ENCODE results near the gene RGCC.

Gene RGCC

DNA sequence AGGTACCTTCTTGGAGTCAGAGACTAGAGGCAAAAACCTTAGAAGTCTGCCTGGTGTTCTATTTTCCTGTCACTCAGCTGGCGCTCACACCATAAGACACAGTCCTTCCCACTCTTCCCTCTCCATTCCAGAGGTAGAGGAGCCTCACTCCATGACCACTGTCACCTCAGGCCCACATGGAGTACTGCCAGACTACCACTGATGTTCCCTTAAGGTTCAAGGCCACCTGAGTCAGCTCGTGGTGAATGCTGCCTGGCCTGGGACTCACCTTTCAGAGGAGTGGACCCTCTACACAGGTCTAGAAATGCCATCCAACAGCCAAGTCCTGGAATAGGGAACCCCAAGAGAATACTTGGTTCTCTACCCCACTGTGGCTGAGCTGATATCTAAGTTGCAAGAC, 29.9 kb downstream of the RGCC start:
- ChIA-PET POLR2A (interaction anchor here (0.6 kb wide), 1 partner anchor 70 kb away, joined by 3 read pairs; no protein-coding TSS in a partner anchor), CTCF (interaction anchor here (0.8 to 2.6 kb wide), 3 partner anchors 10 to 68 kb away, joined by 3 to 12 read pairs (median 4); no protein-coding TSS in a partner anchor)
- DNase-seq (ENCODE audit: extremely low spot score) = no peak
- TF ChIP-seq, protein P1, sequence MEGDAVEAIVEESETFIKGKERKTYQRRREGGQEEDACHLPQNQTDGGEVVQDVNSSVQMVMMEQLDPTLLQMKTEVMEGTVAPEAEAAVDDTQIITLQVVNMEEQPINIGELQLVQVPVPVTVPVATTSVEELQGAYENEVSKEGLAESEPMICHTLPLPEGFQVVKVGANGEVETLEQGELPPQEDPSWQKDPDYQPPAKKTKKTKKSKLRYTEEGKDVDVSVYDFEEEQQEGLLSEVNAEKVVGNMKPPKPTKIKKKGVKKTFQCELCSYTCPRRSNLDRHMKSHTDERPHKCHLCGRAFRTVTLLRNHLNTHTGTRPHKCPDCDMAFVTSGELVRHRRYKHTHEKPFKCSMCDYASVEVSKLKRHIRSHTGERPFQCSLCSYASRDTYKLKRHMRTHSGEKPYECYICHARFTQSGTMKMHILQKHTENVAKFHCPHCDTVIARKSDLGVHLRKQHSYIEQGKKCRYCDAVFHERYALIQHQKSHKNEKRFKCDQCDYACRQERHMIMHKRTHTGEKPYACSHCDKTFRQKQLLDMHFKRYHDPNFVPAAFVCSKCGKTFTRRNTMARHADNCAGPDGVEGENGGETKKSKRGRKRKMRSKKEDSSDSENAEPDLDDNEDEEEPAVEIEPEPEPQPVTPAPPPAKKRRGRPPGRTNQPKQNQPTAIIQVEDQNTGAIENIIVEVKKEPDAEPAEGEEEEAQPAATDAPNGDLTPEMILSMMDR (IDR thresholded peaks at IDR 0.05; ENCODE audit: control extremely low read depth, extremely low read depth, low read depth, missing control alignments) = no peak

DNA sequence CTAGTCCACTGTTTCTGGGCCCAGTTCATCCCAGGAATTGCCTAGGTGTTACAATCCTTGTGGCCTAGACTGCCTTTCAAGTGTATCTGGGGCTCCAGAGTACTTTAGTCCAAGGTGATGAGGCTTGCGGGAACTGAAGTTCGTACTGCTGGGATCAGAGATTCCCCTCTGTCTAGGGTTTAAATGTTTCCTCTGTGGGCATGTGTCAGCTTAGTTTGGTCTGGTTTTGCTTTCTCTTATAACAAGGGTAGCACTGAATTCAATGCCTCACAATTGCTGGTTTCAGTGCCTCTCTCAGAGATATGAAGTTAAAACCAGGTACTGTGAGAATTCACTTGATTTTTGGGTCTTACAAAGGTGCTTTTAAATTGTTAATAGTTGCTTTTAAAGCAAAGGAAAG, 30.8 kb downstream of the RGCC start:
- CTCF ChIA-PET = no interaction called here
- TF ChIP-seq, protein P1 (IDR thresholded peaks at IDR 0.05; ENCODE audit: control extremely low read depth, extremely low read depth, low read depth, missing control alignments) = no peak
- POLR2A ChIA-PET = interaction anchor here (0.6 kb wide), 1 partner anchor 70 kb away, joined by 3 read pairs; no protein-coding TSS in a partner anchor
- no peak for DNase-seq (ENCODE audit: extremely low spot score)

GRCh38 chr13:41490371-41491015, 33.1 kb downstream of the RGCC start:
- TF ChIP-seq, protein P1 (IDR thresholded peaks at IDR 0.05; ENCODE audit: control extremely low read depth, extremely low read depth, low read depth, missing control alignments) = no peak
- POLR2A ChIA-PET = no interaction called here
- CTCF ChIA-PET = interaction anchor here (0.9 to 1.3 kb wide), 4 partner anchors 10 to 69 kb away, joined by 3 to 4 read pairs (median 4); no protein-coding TSS in a partner anchor
- no peak for DNase-seq (ENCODE audit: extremely low spot score)

DNA sequence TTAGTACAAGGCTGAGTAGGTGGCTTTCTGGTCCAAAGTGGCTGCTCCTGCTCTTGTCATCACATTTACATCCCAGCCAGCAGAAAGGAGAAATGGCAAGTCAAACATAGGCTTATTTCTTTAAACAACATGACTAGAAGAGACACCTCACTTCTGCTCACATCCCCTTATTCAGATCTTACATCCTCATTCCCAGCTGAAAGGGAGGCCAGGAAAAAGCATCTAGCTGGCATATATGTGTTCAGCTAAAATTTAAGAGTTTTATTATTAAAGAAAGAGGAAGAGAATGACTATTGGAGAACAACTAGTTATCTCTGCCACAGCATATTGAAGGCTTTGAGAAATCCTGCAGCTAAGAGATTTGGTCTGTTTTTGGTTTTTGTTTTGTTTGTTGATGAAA, 34.1 kb downstream of the RGCC start:
- POLR2A ChIA-PET = no interaction called here
- TF ChIP-seq, protein P1 (IDR thresholded peaks at IDR 0.05; ENCODE audit: control extremely low read depth, extremely low read depth, low read depth, missing control alignments) = no peak
- DNase-seq (ENCODE audit: extremely low spot score) = no peak
- CTCF ChIA-PET = interaction anchor here (1.2 to 1.8 kb wide), 3 partner anchors 8 to 18 kb away, joined by 3 to 5 read pairs (median 4); no protein-coding TSS in a partner anchor

DNA sequence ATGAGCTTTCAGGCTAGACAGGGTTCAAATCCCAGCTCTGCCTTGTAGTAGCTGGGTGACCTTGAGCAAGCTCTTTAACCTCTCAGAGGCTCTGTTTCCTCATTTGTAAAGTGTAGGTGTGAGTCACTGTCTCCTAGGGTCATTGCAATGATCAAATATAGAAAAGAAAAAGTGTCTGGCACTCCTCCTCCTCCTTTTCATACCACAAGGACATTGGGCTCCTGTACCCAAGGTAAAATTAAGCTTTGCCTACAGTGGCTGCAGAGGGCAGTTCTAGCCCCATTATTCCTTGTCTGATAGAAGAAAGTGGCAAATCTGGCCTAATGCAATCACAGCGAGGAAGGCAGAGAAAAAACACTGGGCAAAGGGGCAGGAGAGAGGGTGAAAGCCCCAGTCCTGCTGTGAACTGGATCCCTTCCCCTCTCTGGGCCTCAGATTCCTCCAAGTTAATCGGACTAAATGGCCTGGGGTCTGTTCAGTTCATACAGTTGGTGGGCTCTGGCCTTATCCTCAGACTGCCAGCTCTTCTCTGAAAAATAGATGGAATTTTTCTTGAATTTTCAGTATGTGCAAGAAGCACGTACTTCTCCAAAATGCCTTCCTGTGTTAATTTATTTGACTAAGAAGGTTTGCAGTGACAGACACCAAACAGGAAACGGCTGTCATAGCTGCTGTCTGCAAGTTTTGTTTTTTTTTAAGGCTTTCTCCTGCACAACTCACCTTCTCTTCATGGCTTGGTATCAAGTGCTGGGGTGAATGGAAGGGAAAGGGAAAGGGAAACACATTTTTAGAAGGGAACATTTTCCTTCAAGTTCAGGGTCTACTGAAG, 35.3 kb downstream of the RGCC start:
- DNase-seq (ENCODE audit: extremely low spot score) = no peak
- POLR2A ChIA-PET = no interaction called here
- TF ChIP-seq, protein P1 (IDR thresholded peaks at IDR 0.05; ENCODE audit: control extremely low read depth, extremely low read depth, low read depth, missing control alignments) = no peak
- CTCF ChIA-PET = interaction anchor here (0.6 to 1.8 kb wide), 7 partner anchors 7 to 34 kb away, joined by 3 to 7 read pairs (median 3); no protein-coding TSS in a partner anchor

- TF ChIP-seq, protein P1 (IDR thresholded peaks at IDR 0.05; ENCODE audit: control extremely low read depth, extremely low read depth, low read depth, missing control alignments) = no peak
- POLR2A ChIA-PET = no interaction called here
- DNase-seq (ENCODE audit: extremely low spot score) = no peak
- CTCF ChIA-PET = interaction anchor here (1.2 to 1.3 kb wide), 2 partner anchors 9 to 24 kb away, joined by 3 read pairs; no protein-coding TSS in a partner anchor
Observed at GRCh38 chr13:41494202-41494601, 36.9 kb downstream of the RGCC start.
